HepG2 (cell line): ENCODE results near the gene GTF3C5.
"Not testable (repeated sequence)": the region's sequence is repeated elsewhere in the genome, so short reads cannot be mapped to it uniquely, and the experiment has no call there.

ENCODE experiments used
- REST ChIP-seq, 2 experiments: IDR thresholded peaks; 2 replicates each; pipeline ENCODE4 v1.6.1; 2011 to 2012; ENCODE audit warnings: low read length in 2 of 2, borderline replicate concordance in 1 of 2, low read depth in 1 of 2, mild to moderate bottlenecking in 1 of 2, moderate library complexity in 1 of 2
- TCF7L2 ChIP-seq: IDR thresholded peaks from 2 replicates; pipeline ENCODE4 v1.6.1; 2011; ENCODE audit warnings: mild to moderate bottlenecking, low read depth, low read length, moderate library complexity
- TF ChIP-seq, protein P1 (sequence below): IDR thresholded peaks from 2 replicates; pipeline ENCODE4 v1.6.1; 2016; ENCODE audit warnings: missing biosample characterization, missing genetic modification reagents, low read depth

- TF ChIP-seq REST (IDR thresholded peaks at IDR 0.05; ENCODE audit: borderline replicate concordance in 1 of 2, low read depth in 1 of 2, low read length in 2 of 2); TCF7L2: not testable (repeated sequence)
- TF ChIP-seq, protein P1, sequence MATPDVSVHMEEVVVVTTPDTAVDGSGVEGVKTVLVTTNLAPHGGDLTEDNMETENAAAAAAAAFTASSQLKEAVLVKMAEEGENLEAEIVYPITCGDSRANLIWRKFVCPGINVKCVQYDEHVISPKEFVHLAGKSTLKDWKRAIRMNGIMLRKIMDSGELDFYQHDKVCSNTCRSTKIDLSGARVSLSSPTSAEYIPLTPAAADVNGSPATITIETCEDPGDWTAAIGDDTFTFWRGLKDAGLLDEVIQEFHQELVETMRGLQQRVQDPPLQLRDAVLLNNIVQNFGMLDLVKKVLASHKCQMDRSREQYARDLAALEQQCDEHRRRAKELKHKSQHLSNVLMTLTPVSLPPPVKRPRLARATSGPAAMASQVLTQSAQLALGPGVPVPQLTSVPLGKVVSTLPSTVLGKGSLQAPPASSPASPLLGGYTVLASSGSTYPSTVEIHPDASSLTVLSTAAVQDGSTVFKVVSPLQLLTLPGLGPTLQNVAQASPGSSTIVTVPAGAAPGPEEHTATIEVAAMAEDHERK (CRISPR knock-in tag) = not testable (repeated sequence)
These were observed 51.3 kb downstream of the GTF3C5 start for GRCh38 chr9:133081957-133082644.
